OCI-M2 (cell line): Measurements from ENCODE around the gene MCFD2.

Source experiments
- DNase-seq: peaks from one replicate; lab custom pipeline; 2025; ENCODE audit not compliant: unreplicated experiment; lab: John Stamatoyannopoulos, UW

The MCFD2 gene

GRCh38 chr2:46852598-46852997, 63.0 kb downstream of the MCFD2 start:
- DNase-seq: no peak

- DNase-seq: no peak
These were observed 63.5 kb downstream of the MCFD2 start for GRCh38 chr2:46852124-46852523.
